ENCODE data around the gene LAMB1. TPM values are rescaled to one million over a fixed set of nuclear protein-coding genes. Genes with fewer than 3 reads are reported as not detected.
A peak's percentile ranks its signal among the peaks of the same experiment; 100 is the strongest.

The LAMB1 gene
- total and polyA plus RNA-seq, 2 of the 13 experiments (the other 11 are each of a cell fraction or from before 2014, with no cell fraction given): 109 to 124 TPM

DNA sequence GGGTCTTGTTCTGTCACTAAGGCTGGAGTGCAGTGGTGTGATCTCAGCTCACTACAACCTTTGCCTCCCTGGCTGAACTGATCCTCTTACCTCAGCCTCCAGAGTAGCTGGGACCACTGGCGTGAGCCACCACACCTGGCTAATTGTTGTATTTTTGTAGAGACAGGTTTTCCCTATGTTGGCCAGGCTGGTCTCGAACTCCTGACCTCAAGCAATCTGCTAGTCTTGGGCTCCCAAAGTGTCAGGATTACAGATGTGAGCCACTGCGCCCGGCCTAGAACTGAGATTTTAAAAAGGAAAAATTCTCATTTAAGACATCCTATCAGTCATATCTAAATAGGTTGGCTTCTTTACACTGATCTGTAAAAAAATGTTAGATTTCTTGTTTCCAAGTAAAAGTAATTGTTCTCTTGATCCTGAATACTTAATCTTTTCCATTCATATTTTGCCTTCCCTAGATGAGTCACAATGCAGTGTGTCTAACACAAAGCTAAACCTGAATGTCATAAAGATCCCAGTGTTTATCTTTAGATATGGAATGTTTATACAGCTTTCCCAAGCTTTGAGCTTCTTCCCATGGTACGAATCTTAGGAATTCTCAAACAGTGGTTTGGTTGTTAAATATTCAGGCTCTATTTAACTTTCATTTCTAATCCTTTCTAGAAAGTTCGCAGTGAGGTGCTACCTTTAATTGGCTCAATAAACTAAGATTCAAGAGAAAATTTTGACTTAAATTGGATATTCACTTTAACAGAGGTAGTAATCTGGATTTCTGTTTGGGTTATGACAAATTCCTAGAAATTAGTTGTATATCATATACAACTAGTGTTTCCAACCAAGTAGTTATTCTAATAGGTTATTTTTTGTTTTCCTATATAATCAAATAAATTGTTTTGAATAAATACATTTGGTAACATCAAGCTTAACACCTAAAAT is 12.1 kb upstream of the LAMB1 start (continued):
- TF ChIP-seq, protein P1, sequence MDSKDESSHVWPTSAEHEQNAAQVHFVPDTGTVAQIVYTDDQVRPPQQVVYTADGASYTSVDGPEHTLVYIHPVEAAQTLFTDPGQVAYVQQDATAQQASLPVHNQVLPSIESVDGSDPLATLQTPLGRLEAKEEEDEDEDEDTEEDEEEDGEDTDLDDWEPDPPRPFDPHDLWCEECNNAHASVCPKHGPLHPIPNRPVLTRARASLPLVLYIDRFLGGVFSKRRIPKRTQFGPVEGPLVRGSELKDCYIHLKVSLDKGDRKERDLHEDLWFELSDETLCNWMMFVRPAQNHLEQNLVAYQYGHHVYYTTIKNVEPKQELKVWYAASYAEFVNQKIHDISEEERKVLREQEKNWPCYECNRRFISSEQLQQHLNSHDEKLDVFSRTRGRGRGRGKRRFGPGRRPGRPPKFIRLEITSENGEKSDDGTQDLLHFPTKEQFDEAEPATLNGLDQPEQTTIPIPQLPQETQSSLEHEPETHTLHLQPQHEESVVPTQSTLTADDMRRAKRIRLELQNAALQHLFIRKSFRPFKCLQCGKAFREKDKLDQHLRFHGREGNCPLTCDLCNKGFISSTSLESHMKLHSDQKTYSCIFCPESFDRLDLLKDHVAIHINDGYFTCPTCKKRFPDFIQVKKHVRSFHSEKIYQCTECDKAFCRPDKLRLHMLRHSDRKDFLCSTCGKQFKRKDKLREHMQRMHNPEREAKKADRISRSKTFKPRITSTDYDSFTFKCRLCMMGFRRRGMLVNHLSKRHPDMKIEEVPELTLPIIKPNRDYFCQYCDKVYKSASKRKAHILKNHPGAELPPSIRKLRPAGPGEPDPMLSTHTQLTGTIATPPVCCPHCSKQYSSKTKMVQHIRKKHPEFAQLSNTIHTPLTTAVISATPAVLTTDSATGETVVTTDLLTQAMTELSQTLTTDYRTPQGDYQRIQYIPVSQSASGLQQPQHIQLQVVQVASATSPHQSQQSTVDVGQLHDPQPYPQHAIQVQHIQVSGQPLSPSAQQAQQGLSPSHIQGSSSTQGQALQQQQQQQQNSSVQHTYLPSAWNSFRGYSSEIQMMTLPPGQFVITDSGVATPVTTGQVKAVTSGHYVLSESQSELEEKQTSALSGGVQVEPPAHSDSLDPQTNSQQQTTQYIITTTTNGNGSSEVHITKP (CRISPR knock-in tag; IDR thresholded peaks at IDR 0.05; ENCODE audit: low read depth): no peak
- TF ChIP-seq KMT2B (CRISPR knock-in tag; IDR thresholded peaks at IDR 0.05) (no peak), HHEX (CRISPR knock-in tag; IDR thresholded peaks at IDR 0.05) (no peak), EZH2 (conservative IDR thresholded peaks at IDR 0.05; ENCODE audit: low read depth, low read length) (no peak), HDAC6 (IDR thresholded peaks at IDR 0.05; ENCODE audit: low read depth, low read length) (no peak), PAX8 (CRISPR knock-in tag; IDR thresholded peaks at IDR 0.05; ENCODE audit: borderline replicate concordance) (no peak), HES4 (CRISPR knock-in tag; IDR thresholded peaks at IDR 0.05; ENCODE audit: borderline replicate concordance) (no peak), POLR2AphosphoS2 (IDR thresholded peaks at IDR 0.05; ENCODE audit: low read depth, low read length) (no peak), SRY (CRISPR knock-in tag; IDR thresholded peaks at IDR 0.05) (no peak), ZNF136 (CRISPR knock-in tag; IDR thresholded peaks at IDR 0.05; ENCODE audit: low read depth) (no peak), MBD4 (IDR thresholded peaks at IDR 0.05; ENCODE audit: borderline replicate concordance, low read length) (peak; percentile 88; the same call in 1 of the 2 replicates), ZNF343 (CRISPR knock-in tag; IDR thresholded peaks at IDR 0.05) (no peak), ZNF510 (CRISPR knock-in tag; IDR thresholded peaks at IDR 0.05; ENCODE audit: low read depth) (no peak), ZNF761 (CRISPR knock-in tag; conservative IDR thresholded peaks at IDR 0.05) (no peak), ZNF891 (CRISPR knock-in tag; IDR thresholded peaks at IDR 0.05) (no peak), ZNF788 (CRISPR knock-in tag; IDR thresholded peaks at IDR 0.05; ENCODE audit: borderline replicate concordance) (no peak)
- TF ChIP-seq, protein P2, sequence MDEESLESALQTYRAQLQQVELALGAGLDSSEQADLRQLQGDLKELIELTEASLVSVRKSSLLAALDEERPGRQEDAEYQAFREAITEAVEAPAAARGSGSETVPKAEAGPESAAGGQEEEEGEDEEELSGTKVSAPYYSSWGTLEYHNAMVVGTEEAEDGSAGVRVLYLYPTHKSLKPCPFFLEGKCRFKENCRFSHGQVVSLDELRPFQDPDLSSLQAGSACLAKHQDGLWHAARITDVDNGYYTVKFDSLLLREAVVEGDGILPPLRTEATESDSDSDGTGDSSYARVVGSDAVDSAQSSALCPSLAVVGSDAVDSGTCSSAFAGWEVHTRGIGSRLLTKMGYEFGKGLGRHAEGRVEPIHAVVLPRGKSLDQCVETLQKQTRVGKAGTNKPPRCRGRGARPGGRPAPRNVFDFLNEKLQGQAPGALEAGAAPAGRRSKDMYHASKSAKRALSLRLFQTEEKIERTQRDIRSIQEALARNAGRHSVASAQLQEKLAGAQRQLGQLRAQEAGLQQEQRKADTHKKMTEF (CRISPR knock-in tag; IDR thresholded peaks at IDR 0.05): peak; percentile 63; the same call in 1 of the 2 replicates
- TF ChIP-seq, protein P3, sequence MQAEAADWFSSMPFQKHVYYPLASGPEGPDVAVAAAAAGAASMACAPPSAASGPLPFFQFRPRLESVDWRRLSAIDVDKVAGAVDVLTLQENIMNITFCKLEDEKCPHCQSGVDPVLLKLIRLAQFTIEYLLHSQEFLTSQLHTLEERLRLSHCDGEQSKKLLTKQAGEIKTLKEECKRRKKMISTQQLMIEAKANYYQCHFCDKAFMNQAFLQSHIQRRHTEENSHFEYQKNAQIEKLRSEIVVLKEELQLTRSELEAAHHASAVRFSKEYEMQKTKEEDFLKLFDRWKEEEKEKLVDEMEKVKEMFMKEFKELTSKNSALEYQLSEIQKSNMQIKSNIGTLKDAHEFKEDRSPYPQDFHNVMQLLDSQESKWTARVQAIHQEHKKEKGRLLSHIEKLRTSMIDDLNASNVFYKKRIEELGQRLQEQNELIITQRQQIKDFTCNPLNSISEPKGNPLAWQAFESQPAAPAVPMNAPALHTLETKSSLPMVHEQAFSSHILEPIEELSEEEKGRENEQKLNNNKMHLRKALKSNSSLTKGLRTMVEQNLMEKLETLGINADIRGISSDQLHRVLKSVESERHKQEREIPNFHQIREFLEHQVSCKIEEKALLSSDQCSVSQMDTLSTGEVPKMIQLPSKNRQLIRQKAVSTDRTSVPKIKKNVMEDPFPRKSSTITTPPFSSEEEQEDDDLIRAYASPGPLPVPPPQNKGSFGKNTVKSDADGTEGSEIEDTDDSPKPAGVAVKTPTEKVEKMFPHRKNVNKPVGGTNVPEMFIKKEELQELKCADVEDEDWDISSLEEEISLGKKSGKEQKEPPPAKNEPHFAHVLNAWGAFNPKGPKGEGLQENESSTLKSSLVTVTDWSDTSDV (CRISPR knock-in tag; IDR thresholded peaks at IDR 0.05): no peak
- TF ChIP-seq, protein P4, sequence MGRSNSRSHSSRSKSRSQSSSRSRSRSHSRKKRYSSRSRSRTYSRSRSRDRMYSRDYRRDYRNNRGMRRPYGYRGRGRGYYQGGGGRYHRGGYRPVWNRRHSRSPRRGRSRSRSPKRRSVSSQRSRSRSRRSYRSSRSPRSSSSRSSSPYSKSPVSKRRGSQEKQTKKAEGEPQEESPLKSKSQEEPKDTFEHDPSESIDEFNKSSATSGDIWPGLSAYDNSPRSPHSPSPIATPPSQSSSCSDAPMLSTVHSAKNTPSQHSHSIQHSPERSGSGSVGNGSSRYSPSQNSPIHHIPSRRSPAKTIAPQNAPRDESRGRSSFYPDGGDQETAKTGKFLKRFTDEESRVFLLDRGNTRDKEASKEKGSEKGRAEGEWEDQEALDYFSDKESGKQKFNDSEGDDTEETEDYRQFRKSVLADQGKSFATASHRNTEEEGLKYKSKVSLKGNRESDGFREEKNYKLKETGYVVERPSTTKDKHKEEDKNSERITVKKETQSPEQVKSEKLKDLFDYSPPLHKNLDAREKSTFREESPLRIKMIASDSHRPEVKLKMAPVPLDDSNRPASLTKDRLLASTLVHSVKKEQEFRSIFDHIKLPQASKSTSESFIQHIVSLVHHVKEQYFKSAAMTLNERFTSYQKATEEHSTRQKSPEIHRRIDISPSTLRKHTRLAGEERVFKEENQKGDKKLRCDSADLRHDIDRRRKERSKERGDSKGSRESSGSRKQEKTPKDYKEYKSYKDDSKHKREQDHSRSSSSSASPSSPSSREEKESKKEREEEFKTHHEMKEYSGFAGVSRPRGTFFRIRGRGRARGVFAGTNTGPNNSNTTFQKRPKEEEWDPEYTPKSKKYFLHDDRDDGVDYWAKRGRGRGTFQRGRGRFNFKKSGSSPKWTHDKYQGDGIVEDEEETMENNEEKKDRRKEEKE (IDR thresholded peaks at IDR 0.05): no peak

Measured in HepG2 (cell line).